Measurements from ENCODE around the gene SMOC2. TPM values are rescaled to one million over a fixed set of nuclear protein-coding genes. Genes with fewer than 3 reads are reported as not detected.

SMOC2 gene
- total RNA-seq, 6 experiments from 2014 or later: 0.42 to 3.5 (median 1.2) TPM

GRCh38 chr6:168624948-168625347 lies 184.0 kb downstream of the SMOC2 start:
- no peak overlapping the region for H3K27ac ChIP-seq
- DNase-seq: no peak
- no peak for TF ChIP-seq CTCF (IDR thresholded peaks at IDR 0.05)
- H3K36me3 ChIP-seq: no peaks in the 10 kb centered on the region
- H3K4me3 ChIP-seq: no peak overlapping the region
- H3K4me1 ChIP-seq: no peaks in the 10 kb centered on the region
- no CpG with 5 or more reads among the region's 15 CpGs for WGBS (ENCODE audit: insufficient coverage, low coverage, low lambda C conversion rate, missing lambda C conversion rate)
- no peak for ATAC-seq
- H3K9me3 ChIP-seq: no peaks in the 10 kb centered on the region
- H3K27me3 ChIP-seq: no peaks in the 10 kb centered on the region
- intact Hi-C loops (cut with DNase I): no loop called here

- TF ChIP-seq CTCF (IDR thresholded peaks at IDR 0.05) (no peak), POLR2A (IDR thresholded peaks at IDR 0.05) (no peak)
- no peaks in the 10 kb centered on the region for H3K4me1 ChIP-seq
- no peaks in the 10 kb centered on the region for H3K9me3 ChIP-seq
- WGBS (ENCODE audit: insufficient coverage, low coverage, low lambda C conversion rate, missing lambda C conversion rate): 80% methylated on average over 9 of the region's 18 CpGs
- ATAC-seq: no peak
- intact Hi-C loops (cut with DNase I): no loop called here
- H3K27ac ChIP-seq: no peak overlapping the region
- H3K27me3 ChIP-seq: no peaks in the 10 kb centered on the region
- H3K36me3 ChIP-seq: no peaks in the 10 kb centered on the region
- no peak overlapping the region for H3K4me3 ChIP-seq
- DNase-seq: no peak
Measured at GRCh38 chr6:168625602-168626001, 184.6 kb downstream of the SMOC2 start.

- Histone ChIP-seq H3K9me3 (no peaks in the 10 kb centered on the region), H3K27ac (no peak overlapping the region), H3K36me3 (no peaks in the 10 kb centered on the region), H3K4me3 (no peak overlapping the region), H3K27me3 (no peaks in the 10 kb centered on the region), H3K4me1 (no peaks in the 10 kb centered on the region)
- intact Hi-C loops (cut with DNase I): no loop called here
- 57% methylated on average over 12 of the region's 19 CpGs for WGBS (ENCODE audit: insufficient coverage, low coverage, low lambda C conversion rate, missing lambda C conversion rate)
- TF ChIP-seq CTCF (IDR thresholded peaks at IDR 0.05): no peak
- DNase-seq (no peak), ATAC-seq (no peak)
Measured at GRCh38 chr6:168626046-168626602, 185.1 kb downstream of the SMOC2 start.

GRCh38 chr6:168627506-168628175 lies 186.7 kb downstream of the SMOC2 start:
- DNase-seq (no peak), ATAC-seq (no peak)
- WGBS (ENCODE audit: insufficient coverage, low coverage, low lambda C conversion rate, missing lambda C conversion rate): 68% methylated on average over 3 of the region's 8 CpGs
- Histone ChIP-seq H3K27ac (no peak overlapping the region), H3K4me1 (no peaks in the 10 kb centered on the region), H3K9me3 (no peaks in the 10 kb centered on the region), H3K36me3 (no peaks in the 10 kb centered on the region), H3K27me3 (no peaks in the 10 kb centered on the region), H3K4me3 (no peak overlapping the region)
- intact Hi-C loops (cut with DNase I): no loop called here
- TF ChIP-seq POLR2A (IDR thresholded peaks at IDR 0.05): no peak
- no peak for TF ChIP-seq CTCF (IDR thresholded peaks at IDR 0.05)
